ENCODE data around the gene MAPKAPK3.

Gene MAPKAPK3

DNA sequence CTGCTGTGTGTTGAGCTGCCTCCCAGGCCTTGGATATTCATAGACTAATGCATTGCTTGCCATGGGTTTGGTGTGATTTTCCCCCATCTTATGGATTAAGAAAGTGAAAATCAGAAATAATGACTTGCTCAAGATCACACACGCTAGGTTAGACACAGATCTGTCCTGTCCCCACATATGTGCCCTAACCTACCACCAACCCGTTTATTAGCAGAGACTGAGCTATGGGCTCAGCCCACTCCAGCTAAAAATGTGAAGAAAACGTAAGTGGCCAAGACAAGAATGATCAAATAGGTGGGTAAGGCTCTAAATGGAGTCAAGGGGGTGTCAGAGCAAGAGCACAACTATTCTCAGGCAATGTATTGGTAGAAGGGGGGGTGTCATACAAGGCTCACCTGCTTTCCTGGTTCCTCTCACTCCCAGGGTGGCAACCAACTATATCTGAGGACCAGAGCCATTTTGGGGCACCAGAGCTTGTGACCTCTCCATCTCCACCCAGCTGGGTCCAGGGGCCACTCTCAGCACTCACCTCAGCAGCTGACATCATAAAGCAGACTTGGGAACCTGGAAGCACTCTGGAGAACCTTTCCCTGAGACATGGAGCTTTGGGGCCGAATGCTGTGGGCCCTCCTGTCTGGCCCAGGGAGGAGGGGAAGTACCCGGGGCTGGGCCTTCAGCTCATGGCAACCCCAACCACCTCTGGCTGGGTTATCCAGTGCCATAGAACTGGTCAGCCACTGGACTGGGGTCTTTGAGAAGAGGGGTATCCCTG is 46.3 kb upstream of the MAPKAPK3 start:
- Histone ChIP-seq H3K4me3 (ENCODE audit: low read length, poor library complexity, severe bottlenecking) (peak overlapping the region; percentile 96), H3K9ac (ENCODE audit: low read depth, low read length, poor library complexity, severe bottlenecking) (peak overlapping the region; percentile 82)

DNA sequence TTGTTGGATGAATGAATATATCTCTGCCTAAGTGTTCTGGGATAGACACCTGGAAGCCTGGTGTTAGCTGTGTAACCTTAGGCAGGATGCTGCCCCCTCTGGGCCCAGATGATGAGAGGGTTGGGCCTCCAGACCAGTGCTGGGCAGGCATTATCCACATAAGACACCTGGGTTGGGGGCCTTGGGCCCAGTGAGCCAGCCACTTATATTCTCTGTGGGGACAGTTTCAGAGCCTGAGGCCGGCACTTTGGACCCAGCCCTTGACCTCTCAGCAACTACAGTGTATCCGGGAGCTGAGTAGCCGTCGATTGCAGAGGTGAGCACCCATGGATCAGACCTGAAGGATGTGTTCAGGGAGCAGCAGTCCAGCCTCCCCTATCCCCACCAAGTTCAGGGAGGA is 45.5 kb upstream of the MAPKAPK3 start:
- Histone ChIP-seq H4K20me1 (ENCODE audit: insufficient read depth, low read length, poor library complexity, severe bottlenecking) (no peaks in the 10 kb centered on the region), H3K36me3 (ENCODE audit: insufficient read depth, low read length) (no peaks in the 10 kb centered on the region), H3K4me1 (ENCODE audit: insufficient read depth, low read length, poor library complexity, severe bottlenecking) (peaks cover 18% of the 10 kb centered on the region), H3K9me3 (ENCODE audit: insufficient read depth, low read depth, low read length) (no peaks in the 10 kb centered on the region), H3K79me2 (ENCODE audit: insufficient read depth, low read length) (peaks cover 8% of the 10 kb centered on the region; the same call in 1 of the 2 replicates), H3K9ac (ENCODE audit: low read depth, low read length, poor library complexity, severe bottlenecking) (no peak overlapping the region), H3F3A (ENCODE audit: low read depth) (no peaks in the 10 kb centered on the region), H3K4me2 (ENCODE audit: low read depth, low read length, poor library complexity, severe bottlenecking) (no peak overlapping the region), H2AFZ (ENCODE audit: low read length) (no peak overlapping the region), H3K27me3 (ENCODE audit: insufficient read depth, low read length, poor library complexity, severe bottlenecking) (no peaks in the 10 kb centered on the region), H3K9me2 (replicated peaks; ENCODE audit: low read depth, low read length) (no peaks in the 10 kb centered on the region), H3K4me3 (ENCODE audit: low read length, poor library complexity, severe bottlenecking) (no peak overlapping the region)
- TF ChIP-seq, protein P1, sequence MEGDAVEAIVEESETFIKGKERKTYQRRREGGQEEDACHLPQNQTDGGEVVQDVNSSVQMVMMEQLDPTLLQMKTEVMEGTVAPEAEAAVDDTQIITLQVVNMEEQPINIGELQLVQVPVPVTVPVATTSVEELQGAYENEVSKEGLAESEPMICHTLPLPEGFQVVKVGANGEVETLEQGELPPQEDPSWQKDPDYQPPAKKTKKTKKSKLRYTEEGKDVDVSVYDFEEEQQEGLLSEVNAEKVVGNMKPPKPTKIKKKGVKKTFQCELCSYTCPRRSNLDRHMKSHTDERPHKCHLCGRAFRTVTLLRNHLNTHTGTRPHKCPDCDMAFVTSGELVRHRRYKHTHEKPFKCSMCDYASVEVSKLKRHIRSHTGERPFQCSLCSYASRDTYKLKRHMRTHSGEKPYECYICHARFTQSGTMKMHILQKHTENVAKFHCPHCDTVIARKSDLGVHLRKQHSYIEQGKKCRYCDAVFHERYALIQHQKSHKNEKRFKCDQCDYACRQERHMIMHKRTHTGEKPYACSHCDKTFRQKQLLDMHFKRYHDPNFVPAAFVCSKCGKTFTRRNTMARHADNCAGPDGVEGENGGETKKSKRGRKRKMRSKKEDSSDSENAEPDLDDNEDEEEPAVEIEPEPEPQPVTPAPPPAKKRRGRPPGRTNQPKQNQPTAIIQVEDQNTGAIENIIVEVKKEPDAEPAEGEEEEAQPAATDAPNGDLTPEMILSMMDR (conservative IDR thresholded peaks at IDR 0.05; ENCODE audit: low read length): no peak
- TF ChIP-seq EZH2phosphoT487 (IDR thresholded peaks at IDR 0.05; ENCODE audit: borderline replicate concordance): no peak

More for the DNA sequence above, 46.3 kb upstream of the MAPKAPK3 start:
- H3K79me2 ChIP-seq (ENCODE audit: insufficient read depth, low read length): peaks cover 8% of the 10 kb centered on the region; the same call in 1 of the 2 replicates
- H3K36me3 ChIP-seq (ENCODE audit: insufficient read depth, low read length): no peaks in the 10 kb centered on the region
- no peaks in the 10 kb centered on the region for H4K20me1 ChIP-seq (ENCODE audit: insufficient read depth, low read length, poor library complexity, severe bottlenecking)
- no peaks in the 10 kb centered on the region for H3F3A ChIP-seq (ENCODE audit: low read depth)
- H3K27me3 ChIP-seq (ENCODE audit: insufficient read depth, low read length, poor library complexity, severe bottlenecking): no peaks in the 10 kb centered on the region
- peaks cover 18% of the 10 kb centered on the region for H3K4me1 ChIP-seq (ENCODE audit: insufficient read depth, low read length, poor library complexity, severe bottlenecking)
- TF ChIP-seq EZH2phosphoT487 (IDR thresholded peaks at IDR 0.05; ENCODE audit: borderline replicate concordance): no peak
- TF ChIP-seq, protein P1 (conservative IDR thresholded peaks at IDR 0.05; ENCODE audit: low read length): no peak
- peak overlapping the region; percentile 82 for H3K4me2 ChIP-seq (ENCODE audit: low read depth, low read length, poor library complexity, severe bottlenecking)
- no peaks in the 10 kb centered on the region for H3K9me3 ChIP-seq (ENCODE audit: insufficient read depth, low read depth, low read length)
- no peaks in the 10 kb centered on the region for H3K9me2 ChIP-seq (replicated peaks; ENCODE audit: low read depth, low read length)
- no peak overlapping the region for H2AFZ ChIP-seq (ENCODE audit: low read length)

DNA sequence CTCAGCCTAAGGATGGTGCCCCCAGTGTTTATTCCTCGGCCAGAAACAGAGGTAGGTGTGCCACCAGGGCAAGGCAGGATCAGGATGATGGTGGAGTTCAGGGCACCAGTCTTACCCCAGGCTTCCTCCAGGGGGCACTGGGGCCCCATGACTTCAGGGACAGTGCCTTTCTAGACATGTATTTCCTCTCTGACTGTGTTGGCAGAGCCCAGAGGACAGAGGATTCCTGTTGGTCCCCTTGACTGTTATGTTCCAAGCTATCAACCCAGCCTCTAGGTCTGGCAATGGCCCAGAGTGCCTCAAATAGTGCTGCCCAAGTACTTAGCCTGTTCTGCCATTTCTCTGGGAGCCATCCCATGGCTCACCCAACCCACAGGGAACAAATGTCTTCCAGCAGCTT is 44.8 kb upstream of the MAPKAPK3 start:
- Histone ChIP-seq H2AFZ (ENCODE audit: low read length) (no peak overlapping the region), H3K27me3 (ENCODE audit: insufficient read depth, low read length, poor library complexity, severe bottlenecking) (no peaks in the 10 kb centered on the region), H3K36me3 (ENCODE audit: insufficient read depth, low read length) (no peaks in the 10 kb centered on the region), H3K9me2 (replicated peaks; ENCODE audit: low read depth, low read length) (no peaks in the 10 kb centered on the region), H3K4me2 (ENCODE audit: low read depth, low read length, poor library complexity, severe bottlenecking) (no peak overlapping the region), H3K9ac (ENCODE audit: low read depth, low read length, poor library complexity, severe bottlenecking) (peak overlapping the region; percentile 4), H3F3A (ENCODE audit: low read depth) (no peaks in the 10 kb centered on the region), H3K4me1 (ENCODE audit: insufficient read depth, low read length, poor library complexity, severe bottlenecking) (peaks cover 14% of the 10 kb centered on the region), H3K79me2 (ENCODE audit: insufficient read depth, low read length) (peaks cover 8% of the 10 kb centered on the region; the same call in 1 of the 2 replicates), H3K9me3 (ENCODE audit: insufficient read depth, low read depth, low read length) (no peaks in the 10 kb centered on the region), H4K20me1 (ENCODE audit: insufficient read depth, low read length, poor library complexity, severe bottlenecking) (no peaks in the 10 kb centered on the region), H3K4me3 (ENCODE audit: low read length, poor library complexity, severe bottlenecking) (no peak overlapping the region)
- TF ChIP-seq EZH2phosphoT487 (IDR thresholded peaks at IDR 0.05; ENCODE audit: borderline replicate concordance): no peak
- TF ChIP-seq, protein P1 (conservative IDR thresholded peaks at IDR 0.05; ENCODE audit: low read length): peak; percentile 83
